NB4 (cell line): ENCODE results near the gene ZNG1F.
"Not testable (repeated sequence)": the region's sequence is repeated elsewhere in the genome, so short reads cannot be mapped to it uniquely, and the experiment has no call there.

ENCODE experiments used
- MYC ChIP-seq: IDR thresholded peaks from 2 replicates; pipeline ENCODE4 v1.6.1; 2011; ENCODE audit warnings: low read depth, low read length
- POLR2A ChIP-seq: IDR thresholded peaks from 2 replicates; pipeline ENCODE4 v1.6.1; 2011; ENCODE audit warnings: mild to moderate bottlenecking; ENCODE audit not compliant: insufficient read length; ENCODE audit errors: extremely low read depth
- TF ChIP-seq, protein P1 (sequence below): IDR thresholded peaks from one replicate; pipeline ENCODE4 v1.5.1; 2012; ENCODE audit warnings: low read depth, low read length

DNA sequence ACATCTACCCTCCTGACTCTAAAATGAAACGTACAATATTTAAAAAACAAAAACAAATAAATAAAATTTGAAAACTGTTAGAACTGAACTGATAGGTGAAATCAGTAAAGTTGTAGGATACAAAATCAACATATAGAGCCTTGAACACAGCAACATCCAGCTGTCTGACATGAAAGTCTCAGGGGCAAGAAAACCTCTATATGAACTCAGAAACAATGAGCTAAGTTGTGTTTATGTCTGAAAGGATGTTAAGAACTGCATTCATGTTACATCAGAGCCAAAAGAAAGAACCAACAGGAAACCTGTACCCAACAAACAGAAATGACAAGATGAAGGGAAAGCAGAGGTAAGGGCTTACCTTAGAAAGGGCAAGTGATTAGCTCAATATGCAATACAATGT, 102.4 kb downstream of the ZNG1F start:
- TF ChIP-seq, protein P1, sequence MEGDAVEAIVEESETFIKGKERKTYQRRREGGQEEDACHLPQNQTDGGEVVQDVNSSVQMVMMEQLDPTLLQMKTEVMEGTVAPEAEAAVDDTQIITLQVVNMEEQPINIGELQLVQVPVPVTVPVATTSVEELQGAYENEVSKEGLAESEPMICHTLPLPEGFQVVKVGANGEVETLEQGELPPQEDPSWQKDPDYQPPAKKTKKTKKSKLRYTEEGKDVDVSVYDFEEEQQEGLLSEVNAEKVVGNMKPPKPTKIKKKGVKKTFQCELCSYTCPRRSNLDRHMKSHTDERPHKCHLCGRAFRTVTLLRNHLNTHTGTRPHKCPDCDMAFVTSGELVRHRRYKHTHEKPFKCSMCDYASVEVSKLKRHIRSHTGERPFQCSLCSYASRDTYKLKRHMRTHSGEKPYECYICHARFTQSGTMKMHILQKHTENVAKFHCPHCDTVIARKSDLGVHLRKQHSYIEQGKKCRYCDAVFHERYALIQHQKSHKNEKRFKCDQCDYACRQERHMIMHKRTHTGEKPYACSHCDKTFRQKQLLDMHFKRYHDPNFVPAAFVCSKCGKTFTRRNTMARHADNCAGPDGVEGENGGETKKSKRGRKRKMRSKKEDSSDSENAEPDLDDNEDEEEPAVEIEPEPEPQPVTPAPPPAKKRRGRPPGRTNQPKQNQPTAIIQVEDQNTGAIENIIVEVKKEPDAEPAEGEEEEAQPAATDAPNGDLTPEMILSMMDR = not testable (repeated sequence)
- not testable (repeated sequence) for TF ChIP-seq POLR2A, MYC
